OCI-LY7 (cell line): Measurements from ENCODE around the gene KLK12. TPM values are rescaled to one million over a fixed set of nuclear protein-coding genes. Genes with fewer than 3 reads are reported as not detected.

ENCODE experiments used
- BruUV-seq: library from RNA; stranded (reverse); fragments of 400-500 nt; replicated peaks from 2 replicates; lab custom pipeline; 2021; lab: Mats Ljungman, UMichigan
- CTCF ChIA-PET: fragments of 300-600 bp; sonication (Branson Sonifier 250); formaldehyde crosslinking; loops from one replicate; lab custom pipeline; 2022; ENCODE audit warnings: antibody characterized with exemption; ENCODE audit not compliant: unreplicated experiment; lab: Charles Lee
- POLR2A ChIA-PET: fragments of 300-600 bp; sonication (Branson Sonifier 250); formaldehyde crosslinking; loops from one replicate; lab custom pipeline; 2022; ENCODE audit warnings: antibody characterized with exemption; lab: Charles Lee
- DNase-seq: peaks from one replicate; pipeline ENCODE4 v3.0.0-alpha.2; 2015; ENCODE audit warnings: low spot score
- H2AFZ ChIP-seq: fragments of 200-600 bp; sonication (generic), shearing (Covaris generic); 2 replicates; pipeline ENCODE4 v1.6.1; 2014; ENCODE audit warnings: mild to moderate bottlenecking, antibody characterized with exemption, low read length, moderate library complexity
- H3K27ac ChIP-seq: fragments of 200-600 bp; sonication (generic); 2 replicates; pipeline ENCODE4 v1.5.1; 2014; ENCODE audit warnings: mixed run types, low read depth, mild to moderate bottlenecking, moderate library complexity, low read length, inconsistent platforms; ENCODE audit not compliant: poor library complexity, severe bottlenecking
- H3K36me3 ChIP-seq: fragments of 200-600 bp; sonication (generic); 2 replicates; pipeline ENCODE4 v1.6.1; 2014; ENCODE audit warnings: mild to moderate bottlenecking, antibody characterized with exemption, low read length, moderate library complexity, mixed read lengths; ENCODE audit not compliant: insufficient read depth
- H3K4me1 ChIP-seq: fragments of 200-600 bp; sonication (generic); 2 replicates; pipeline ENCODE4 v1.5.1; 2014; ENCODE audit warnings: mild to moderate bottlenecking, low read length; ENCODE audit not compliant: insufficient read depth, poor library complexity, severe bottlenecking
- H3K4me2 ChIP-seq: fragments of 200-600 bp; sonication (generic); 2 replicates; pipeline ENCODE4 v1.6.1; 2014; ENCODE audit warnings: mild to moderate bottlenecking, low read length
- H3K4me3 ChIP-seq: fragments of 200-600 bp; sonication (generic); 2 replicates; pipeline ENCODE4 v1.5.1; 2014; ENCODE audit warnings: mild to moderate bottlenecking, low read depth, low read length; ENCODE audit not compliant: poor library complexity, severe bottlenecking
- H3K79me2 ChIP-seq: fragments of 200-600 bp; sonication (generic); 2 replicates; pipeline ENCODE4 v1.6.1; 2016; ENCODE audit warnings: low read depth, mild to moderate bottlenecking, low read length, moderate library complexity, mixed read lengths; ENCODE audit not compliant: insufficient read depth
- H3K9me2 ChIP-seq: fragments of 200-600 bp; sonication (generic); 2 replicates; pipeline ENCODE4 v1.6.1; 2016; ENCODE audit warnings: mild to moderate bottlenecking, low read length, mixed read lengths; ENCODE audit not compliant: insufficient read depth
- H3K9me3 ChIP-seq: fragments of 200-600 bp; sonication (generic); 2 replicates; pipeline ENCODE4 v1.6.1; 2014; ENCODE audit warnings: mild to moderate bottlenecking, mixed run types, low read length, mixed read lengths
- H4K20me1 ChIP-seq: fragments of 200-600 bp; sonication (generic); 2 replicates; pipeline ENCODE4 v1.6.1; 2014; ENCODE audit warnings: mild to moderate bottlenecking, antibody characterized with exemption, low read length, moderate library complexity, mixed read lengths; ENCODE audit not compliant: insufficient read depth
- CTCF ChIP-seq: fragments of 200-600 bp; sonication (generic); conservative IDR thresholded peaks from 2 replicates; pipeline ENCODE4 v1.5.1; 2014; ENCODE audit warnings: mild to moderate bottlenecking, antibody characterized with exemption, low read length, moderate library complexity, mixed read lengths
- EZH2phosphoT487 ChIP-seq: fragments of 200-600 bp; sonication (generic); IDR thresholded peaks from 2 replicates; pipeline ENCODE4 v1.6.1; 2018; ENCODE audit warnings: low read depth, borderline replicate concordance, mild to moderate bottlenecking, mixed run types, antibody characterized with exemption, low read length, moderate library complexity, mixed read lengths
- intact Hi-C: fragments of 100-400 bp; cut with micrococcal nuclease; formaldehyde crosslinking; loops from one replicate; pipeline ENCODE4 v1.10.0; 2022; ENCODE audit not compliant: unreplicated experiment
- total RNA-seq, 2 experiments: library from RNA; depleted of rRNA in 1 of 2; stranded (reverse); fragments of >200 nt in 1 of 2; shearing (Covaris generic) in 1 of 2; gene quantifications; 2 replicates each; pipeline ENCODE4 v1.2.3, GENCODE V29; 2014 to 2022

The KLK12 gene
- total RNA-seq, 2 experiments from 2014 or later = not detected

DNA sequence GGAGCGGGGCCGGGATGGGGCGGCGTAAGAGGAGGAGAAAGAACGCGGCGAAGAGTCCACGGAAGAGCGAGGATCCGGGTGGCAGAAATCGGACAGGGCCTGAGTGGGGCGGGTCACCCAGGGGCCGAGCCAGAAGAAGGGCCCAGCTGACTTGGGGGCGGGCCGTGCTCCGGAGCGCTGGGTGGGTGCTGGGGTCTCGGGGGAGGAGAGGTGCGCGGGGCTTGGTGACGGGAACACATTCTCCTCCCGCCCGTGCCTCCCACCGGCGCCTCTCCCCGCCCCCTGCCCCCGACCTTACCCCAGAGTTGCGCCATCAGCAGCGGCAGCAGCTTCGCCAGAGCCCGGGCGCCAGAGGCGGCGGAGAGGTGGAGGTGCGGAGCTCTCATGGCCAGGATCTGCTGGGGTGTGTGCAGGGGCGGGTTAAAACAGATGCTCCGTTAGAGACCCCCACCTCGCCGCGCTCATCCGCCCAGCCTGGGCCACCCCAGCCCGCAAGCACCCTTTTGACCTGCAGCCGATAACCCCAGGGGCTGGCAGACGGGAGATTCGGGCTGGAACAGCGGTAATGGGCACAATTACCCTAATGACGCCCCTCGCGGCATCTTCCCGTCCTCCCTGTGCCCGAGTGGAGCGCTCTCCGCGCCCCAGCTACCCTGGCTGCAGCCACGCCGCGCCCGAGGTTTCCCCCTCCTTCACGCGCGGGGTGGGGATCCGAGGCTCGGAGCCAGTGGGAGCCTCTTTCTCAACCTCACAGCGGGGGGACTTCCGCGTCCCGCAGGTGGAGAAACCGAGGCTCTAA is 15.9 kb downstream of the KLK12 start:
- H3K4me2 ChIP-seq = no peak overlapping the region
- intact Hi-C loops = no loop called here
- no TSS peak for BruUV-seq

GRCh38 chr19:51016798-51017683 is 17.8 kb downstream of the KLK12 start:
- peak; percentile 20 for DNase-seq
- Histone ChIP-seq H2AFZ (no peak overlapping the region), H3K9me2 (no peaks in the 10 kb centered on the region), H3K27ac (no peak overlapping the region), H3K79me2 (no peaks in the 10 kb centered on the region), H3K4me1 (no peaks in the 10 kb centered on the region), H3K36me3 (no peaks in the 10 kb centered on the region), H3K4me3 (no peak overlapping the region), H3K9me3 (no peaks in the 10 kb centered on the region), H4K20me1 (no peaks in the 10 kb centered on the region), H3K4me2 (no peak overlapping the region)
- no TSS peak for BruUV-seq
- intact Hi-C loops = no loop called here
- CTCF ChIA-PET = no interaction called here
- POLR2A ChIA-PET = no interaction called here
- TF ChIP-seq EZH2phosphoT487 = no peak
- peak; percentile 74 for TF ChIP-seq CTCF

More for the DNA sequence above, 15.9 kb downstream of the KLK12 start:
- ChIA-PET POLR2A (no interaction called here), CTCF (no interaction called here)
- no peak for DNase-seq
- Histone ChIP-seq H3K27ac (no peak overlapping the region), H4K20me1 (no peaks in the 10 kb centered on the region), H3K79me2 (no peaks in the 10 kb centered on the region), H3K4me3 (no peak overlapping the region), H2AFZ (no peak overlapping the region), H3K9me2 (no peaks in the 10 kb centered on the region), H3K36me3 (no peaks in the 10 kb centered on the region), H3K9me3 (no peaks in the 10 kb centered on the region), H3K4me1 (no peaks in the 10 kb centered on the region)
- TF ChIP-seq CTCF (no peak), EZH2phosphoT487 (no peak)
